DND-41 (cell line): ENCODE results near the gene C19orf67.

ENCODE experiments used
- ATAC-seq: fragments of 200-7000 bp; cut with Tn5 transposase; 3 replicates; pipeline ENCODE4 v1.9.1; 2021; ENCODE audit warnings: low read depth; ENCODE audit not compliant: insufficient read depth
- DNase-seq: peaks from one replicate; pipeline ENCODE4 v3.0.0-alpha.2; 2020
- H2AFZ ChIP-seq: 2 replicates; pipeline ENCODE4 v1.6.0; 2012; ENCODE audit warnings: low read depth, low read length
- H3K27ac ChIP-seq: 2 replicates; pipeline ENCODE4 v1.5.1; 2012; ENCODE audit warnings: low read length, inconsistent platforms
- H3K27me3 ChIP-seq: fragments of 200-600 bp; sonication (generic); 2 replicates; pipeline ENCODE4 v1.6.0; 2012; ENCODE audit warnings: low read length, mild to moderate bottlenecking, inconsistent platforms; ENCODE audit not compliant: insufficient read depth, poor library complexity
- H3K36me3 ChIP-seq: 2 replicates; pipeline ENCODE4 v1.5.1; 2012; ENCODE audit warnings: low read length, inconsistent platforms; ENCODE audit not compliant: insufficient read depth
- H3K4me1 ChIP-seq: 2 replicates; pipeline ENCODE4 v1.5.1; 2012; ENCODE audit warnings: mild to moderate bottlenecking, low read length; ENCODE audit not compliant: insufficient read depth
- H3K4me2 ChIP-seq: 2 replicates; pipeline ENCODE4 v1.6.0; 2012; ENCODE audit warnings: mild to moderate bottlenecking, moderate library complexity, low read length, inconsistent platforms; ENCODE audit not compliant: insufficient read depth
- H3K4me3 ChIP-seq, 2 experiments: fragments of 200-600 bp in 1 of 2; shearing (Covaris generic) in 1 of 2; 2 replicates each; pipeline ENCODE4 v1.5.1; 2012 to 2016; ENCODE audit warnings: inconsistent platforms in 2 of 2, low read length in 2 of 2, mild to moderate bottlenecking in 2 of 2, low read depth in 1 of 2, moderate library complexity in 1 of 2
- H3K79me2 ChIP-seq: 2 replicates; pipeline ENCODE4 v1.6.0; 2012; ENCODE audit warnings: low read length, inconsistent platforms; ENCODE audit not compliant: insufficient read depth
- H3K9ac ChIP-seq: 2 replicates; pipeline ENCODE4 v1.6.0; 2012; ENCODE audit warnings: low read depth, mild to moderate bottlenecking, inconsistent platforms, low read length, moderate library complexity
- H3K9me3 ChIP-seq: 2 replicates; pipeline ENCODE4 v1.5.1; 2012; ENCODE audit warnings: low read length, moderate library complexity, mild to moderate bottlenecking, inconsistent platforms; ENCODE audit not compliant: insufficient read depth, severe bottlenecking
- H4K20me1 ChIP-seq: 2 replicates; pipeline ENCODE4 v1.6.0; 2012; ENCODE audit warnings: low read length; ENCODE audit not compliant: insufficient read depth
- EZH2 ChIP-seq: IDR thresholded peaks from 3 replicates; pipeline ENCODE4 v1.6.1; 2012; ENCODE audit warnings: borderline replicate concordance, low read depth, mild to moderate bottlenecking, moderate library complexity, low read length, inconsistent platforms; ENCODE audit not compliant: severe bottlenecking
- TF ChIP-seq, protein P1 (sequence below): IDR thresholded peaks from 2 replicates; pipeline ENCODE4 v1.5.1; 2012; ENCODE audit warnings: borderline replicate concordance, low read length, moderate library complexity, mild to moderate bottlenecking; ENCODE audit not compliant: poor library complexity, severe bottlenecking; ENCODE audit errors: extremely low read depth

C19orf67 gene

DNA sequence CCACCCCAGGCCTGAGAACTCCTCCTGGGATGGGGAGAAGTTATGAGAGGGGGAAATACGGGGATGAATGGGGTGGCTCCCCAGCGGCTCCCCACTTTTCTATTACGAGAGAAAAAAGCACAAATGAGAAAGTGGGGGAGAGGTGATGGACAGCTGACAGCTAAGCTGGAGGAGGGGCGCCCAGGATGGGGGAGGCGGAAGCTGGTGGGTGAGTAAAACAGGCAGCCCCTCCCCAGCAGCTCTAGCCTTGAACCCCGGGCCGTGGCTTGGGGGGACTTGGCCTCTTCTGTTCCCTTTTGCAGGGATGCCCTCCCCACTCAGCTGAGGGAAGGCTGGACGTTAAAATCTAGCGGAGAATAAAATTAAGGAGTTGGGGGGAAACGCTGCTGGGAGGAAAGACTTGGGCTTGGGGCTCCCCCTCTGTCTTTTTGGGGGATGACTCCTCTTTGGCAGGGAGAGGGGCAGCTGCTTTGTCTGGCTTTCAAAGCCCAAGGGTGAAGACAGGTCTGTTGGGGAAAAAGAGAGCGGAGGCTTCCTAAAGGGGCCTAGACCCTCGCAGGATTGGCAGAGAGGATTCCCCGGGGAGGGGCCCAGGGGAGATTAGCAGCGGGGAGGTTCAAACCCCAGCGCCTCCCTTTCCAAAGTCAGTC, 6.4 kb upstream of the C19orf67 start:
- H3K4me2 ChIP-seq: peak overlapping the region; percentile 81
- DNase-seq (peak; percentile 74), ATAC-seq (peak; percentile 33)
- H3K36me3 ChIP-seq: peaks cover 36% of the 10 kb centered on the region
- H3K27ac ChIP-seq: peak overlapping the region; percentile 92
- H3K27me3 ChIP-seq: no peaks in the 10 kb centered on the region
- H2AFZ ChIP-seq: peak overlapping the region; percentile 77
- peak overlapping the region; percentile 64 to 74 for H3K4me3 ChIP-seq
- H3K4me1 ChIP-seq: peaks cover 29% of the 10 kb centered on the region
- H4K20me1 ChIP-seq: peaks cover 18% of the 10 kb centered on the region
- peak overlapping the region; percentile 94 for H3K9ac ChIP-seq
- peaks cover 24% of the 10 kb centered on the region for H3K79me2 ChIP-seq
- H3K9me3 ChIP-seq: peaks cover 9% of the 10 kb centered on the region
- no peak for TF ChIP-seq EZH2
- TF ChIP-seq, protein P1, sequence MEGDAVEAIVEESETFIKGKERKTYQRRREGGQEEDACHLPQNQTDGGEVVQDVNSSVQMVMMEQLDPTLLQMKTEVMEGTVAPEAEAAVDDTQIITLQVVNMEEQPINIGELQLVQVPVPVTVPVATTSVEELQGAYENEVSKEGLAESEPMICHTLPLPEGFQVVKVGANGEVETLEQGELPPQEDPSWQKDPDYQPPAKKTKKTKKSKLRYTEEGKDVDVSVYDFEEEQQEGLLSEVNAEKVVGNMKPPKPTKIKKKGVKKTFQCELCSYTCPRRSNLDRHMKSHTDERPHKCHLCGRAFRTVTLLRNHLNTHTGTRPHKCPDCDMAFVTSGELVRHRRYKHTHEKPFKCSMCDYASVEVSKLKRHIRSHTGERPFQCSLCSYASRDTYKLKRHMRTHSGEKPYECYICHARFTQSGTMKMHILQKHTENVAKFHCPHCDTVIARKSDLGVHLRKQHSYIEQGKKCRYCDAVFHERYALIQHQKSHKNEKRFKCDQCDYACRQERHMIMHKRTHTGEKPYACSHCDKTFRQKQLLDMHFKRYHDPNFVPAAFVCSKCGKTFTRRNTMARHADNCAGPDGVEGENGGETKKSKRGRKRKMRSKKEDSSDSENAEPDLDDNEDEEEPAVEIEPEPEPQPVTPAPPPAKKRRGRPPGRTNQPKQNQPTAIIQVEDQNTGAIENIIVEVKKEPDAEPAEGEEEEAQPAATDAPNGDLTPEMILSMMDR: peak; percentile 28

DNA sequence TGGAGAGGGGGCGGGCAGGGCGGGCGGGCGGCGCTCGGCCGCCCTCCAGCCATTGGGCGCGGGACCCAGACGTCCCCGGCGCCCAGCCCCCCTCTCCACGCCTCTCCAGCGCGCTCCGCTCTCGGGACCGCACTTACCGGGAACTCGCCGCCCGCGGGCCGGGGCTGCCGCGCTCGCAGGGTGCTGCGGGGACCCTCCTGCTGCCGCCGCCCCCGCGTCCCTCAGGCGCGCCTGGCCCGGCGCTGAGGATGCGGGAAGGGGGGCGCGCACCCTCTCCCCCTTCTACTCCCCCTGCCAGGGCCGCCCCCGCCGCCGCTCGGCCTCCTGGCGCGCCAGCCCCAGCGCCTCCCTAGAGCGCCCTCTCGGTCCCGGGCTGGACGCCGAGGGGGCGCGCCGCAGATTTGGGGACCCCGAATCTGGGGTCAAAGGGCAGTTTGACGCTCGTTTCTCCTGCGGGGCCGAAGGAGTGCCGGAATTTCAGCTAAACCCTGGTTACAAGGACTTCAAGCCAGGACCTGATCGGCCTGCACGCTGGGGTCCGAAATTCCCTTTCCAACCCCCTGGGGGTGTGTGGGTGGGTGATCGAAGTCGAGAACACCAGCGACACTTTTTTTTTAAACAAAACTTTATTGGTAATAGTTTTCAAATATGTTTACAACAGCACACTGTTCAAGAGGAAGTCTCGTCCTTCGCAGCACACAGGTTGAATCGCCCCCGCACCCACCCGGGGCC, 5.7 kb upstream of the C19orf67 start:
- Histone ChIP-seq H3K9ac (peak overlapping the region; percentile 94), H3K4me2 (peak overlapping the region; percentile 81), H3K4me1 (peaks cover 29% of the 10 kb centered on the region), H3K4me3 (peak overlapping the region; percentile 64 to 74), H2AFZ (peak overlapping the region; percentile 77), H3K9me3 (peaks cover 9% of the 10 kb centered on the region), H4K20me1 (peaks cover 18% of the 10 kb centered on the region), H3K79me2 (peaks cover 24% of the 10 kb centered on the region), H3K27ac (peak overlapping the region; percentile 92), H3K36me3 (peaks cover 32% of the 10 kb centered on the region), H3K27me3 (no peaks in the 10 kb centered on the region)
- ATAC-seq (peak; percentile 75), DNase-seq (peak; percentile 75)
- no peak for TF ChIP-seq EZH2
- TF ChIP-seq, protein P1: no peak

DNA sequence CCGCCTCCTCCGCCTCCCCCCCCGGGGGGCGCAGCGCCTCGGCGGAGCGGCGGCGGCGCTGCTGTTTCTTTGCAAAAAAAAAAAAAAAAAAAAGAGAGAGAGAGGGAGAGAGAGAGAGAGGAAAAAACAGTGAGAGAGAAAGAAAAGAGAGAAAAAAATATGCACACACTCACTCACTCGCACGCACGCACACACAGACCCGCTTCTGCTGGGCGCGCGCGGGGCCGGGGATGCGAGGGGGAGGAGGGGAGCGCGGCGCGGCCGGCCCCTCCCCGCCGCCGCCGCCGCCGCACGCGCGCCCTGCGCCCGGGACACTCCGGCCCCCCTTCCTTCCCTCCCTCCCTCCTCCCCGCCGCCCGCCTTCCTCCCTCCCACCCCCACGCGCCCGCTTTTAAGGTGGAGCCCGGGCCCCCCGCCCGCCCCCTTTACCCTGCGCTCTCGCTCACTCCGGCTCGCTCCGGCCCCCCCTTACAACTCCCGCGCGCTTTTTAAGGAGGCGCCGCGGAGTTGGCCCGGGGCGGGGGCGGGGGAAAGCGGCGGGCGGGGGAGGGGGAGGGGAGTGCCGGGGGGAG, 5.0 kb upstream of the C19orf67 start, which contains the start of gene SAMD1:
Gene SAMD1, minus strand, starts transcription at position 243 of the 572 bp plus-strand sequence.
- peak within 1 kb of the TSS; percentile 79 for H2AFZ ChIP-seq
- peaks cover 18% of the 10 kb centered on the region for H4K20me1 ChIP-seq
- H3K9me3 ChIP-seq: peaks cover 9% of the 10 kb centered on the region
- H3K27me3 ChIP-seq: no peaks in the 10 kb centered on the region
- ATAC-seq (peak; percentile 59), DNase-seq (peak; percentile 93)
- peak within 1 kb of the TSS; percentile 94 for H3K9ac ChIP-seq
- peak within 1 kb of the TSS; percentile 81 for H3K4me2 ChIP-seq
- peak within 1 kb of the TSS; percentile 92 for H3K27ac ChIP-seq
- no peak for TF ChIP-seq EZH2
- TF ChIP-seq, protein P1: no peak
- H3K79me2 ChIP-seq: peaks cover 24% of the 10 kb centered on the region
- peak within 1 kb of the TSS; percentile 64 to 81 for H3K4me3 ChIP-seq
- peaks cover 29% of the 10 kb centered on the region for H3K4me1 ChIP-seq
- H3K36me3 ChIP-seq: peaks cover 33% of the 10 kb centered on the region
